ENCODE results near the gene DCHS1.

Gene DCHS1

GRCh38 chr11:6621711-6622211 lies 33.8 kb downstream of the DCHS1 start:
- no peak overlapping the region for H3K18ac ChIP-seq (ENCODE audit: low read length)
- no peak for DNase-seq

GRCh38 chr11:6620636-6621035 lies 35.0 kb downstream of the DCHS1 start:
- Histone ChIP-seq H3K14ac (ENCODE audit: low read length) (no peak overlapping the region), H2AFZ (ENCODE audit: insufficient read depth, low read length, poor library complexity) (no peak overlapping the region), H3K4me2 (ENCODE audit: low read length) (no peak overlapping the region), H3K9me3 (ENCODE audit: insufficient read depth, low read depth, low read length) (no peaks in the 10 kb centered on the region), H2BK5ac (ENCODE audit: low read depth, low read length, poor library complexity) (no peak overlapping the region), H3K18ac (ENCODE audit: low read length) (no peak overlapping the region), H3K79me1 (ENCODE audit: low read length) (peaks cover 5% of the 10 kb centered on the region), H3K4me1 (ENCODE audit: control insufficient read depth in 1 of 2, insufficient read depth in 2 of 2, low read length in 2 of 2) (peaks cover 7% of the 10 kb centered on the region in 2 experiments), H3K27me3 (ENCODE audit: insufficient read depth, low read length) (no peaks in the 10 kb centered on the region), H3K9ac (ENCODE audit: low read length) (no peak overlapping the region), H4K12ac (ENCODE audit: low read depth, low read length) (no peak overlapping the region), H2BK120ac (ENCODE audit: insufficient read depth, low read length, poor library complexity) (no peak overlapping the region), H3K27ac (ENCODE audit: low read depth, low read length) (no peak overlapping the region), H3K4me3 (ENCODE audit: low read depth, low read length) (no peak overlapping the region), H4K8ac (ENCODE audit: low read depth, low read length) (no peak overlapping the region), H2BK12ac (ENCODE audit: low read length) (no peak overlapping the region), H3K23ac (ENCODE audit: low read length) (no peak overlapping the region), H3K4ac (ENCODE audit: low read depth, low read length) (no peak overlapping the region), H4K91ac (ENCODE audit: low read depth, low read length) (no peak overlapping the region), H2AK5ac (ENCODE audit: low read length) (no peak overlapping the region), H3K36me3 (ENCODE audit: control insufficient read depth in 1 of 2, insufficient read depth in 2 of 2, low read length in 2 of 2) (peaks cover 0 to 6% of the 10 kb centered on the region in 2 experiments), H3K79me2 (ENCODE audit: control insufficient read depth, insufficient read depth, low read length, poor library complexity) (peaks cover 3% of the 10 kb centered on the region)
- DNase-seq, result no peak
- WGBS (ENCODE audit: extremely low coverage, insufficient coverage, insufficient read length), result no CpG with 5 or more reads among the region's 1 CpG

More at GRCh38 chr11:6621711-6622211, 33.8 kb downstream of the DCHS1 start:
- H2BK120ac ChIP-seq (ENCODE audit: insufficient read depth, low read length, poor library complexity), result no peak overlapping the region
- no peak overlapping the region for H2AFZ ChIP-seq (ENCODE audit: insufficient read depth, low read length, poor library complexity)
- H3K4ac ChIP-seq (ENCODE audit: low read depth, low read length), result no peak overlapping the region
- peaks cover 5% of the 10 kb centered on the region for H3K79me1 ChIP-seq (ENCODE audit: low read length)
- H2BK12ac ChIP-seq (ENCODE audit: low read length), result no peak overlapping the region
- no peak overlapping the region for H3K27ac ChIP-seq (ENCODE audit: low read depth, low read length)
- no peak overlapping the region for H4K8ac ChIP-seq (ENCODE audit: low read depth, low read length)
- H3K36me3 ChIP-seq (ENCODE audit: control insufficient read depth in 1 of 2, insufficient read depth in 2 of 2, low read length in 2 of 2), result no peaks in the 10 kb centered on the region
- H3K14ac ChIP-seq (ENCODE audit: low read length), result no peak overlapping the region
- H3K79me2 ChIP-seq (ENCODE audit: control insufficient read depth, insufficient read depth, low read length, poor library complexity), result peaks cover 3% of the 10 kb centered on the region
- no peak overlapping the region for H3K9ac ChIP-seq (ENCODE audit: low read length)
- no peak overlapping the region for H2AK5ac ChIP-seq (ENCODE audit: low read length)
- no peak overlapping the region for H2BK5ac ChIP-seq (ENCODE audit: low read depth, low read length, poor library complexity)
- no peaks in the 10 kb centered on the region for H3K27me3 ChIP-seq (ENCODE audit: insufficient read depth, low read length)
- no peak overlapping the region for H3K23ac ChIP-seq (ENCODE audit: low read length)
- H3K9me3 ChIP-seq (ENCODE audit: insufficient read depth, low read depth, low read length), result peaks cover under 1% of the 10 kb centered on the region
- no peak overlapping the region for H4K12ac ChIP-seq (ENCODE audit: low read depth, low read length)
- no CpG with 5 or more reads among the region's 16 CpGs for WGBS (ENCODE audit: extremely low coverage, insufficient coverage, insufficient read length)
- peaks cover 7% of the 10 kb centered on the region in 2 experiments for H3K4me1 ChIP-seq (ENCODE audit: control insufficient read depth in 1 of 2, insufficient read depth in 2 of 2, low read length in 2 of 2)
- no peak overlapping the region for H3K4me3 ChIP-seq (ENCODE audit: low read depth, low read length)
- no peak overlapping the region for H3K4me2 ChIP-seq (ENCODE audit: low read length)
- no peak overlapping the region for H4K91ac ChIP-seq (ENCODE audit: low read depth, low read length)

- Histone ChIP-seq H3K4me2 (ENCODE audit: low read length) (peak within 1 kb of the TSS; percentile 91), H3K23ac (ENCODE audit: low read length) (no peak within 1 kb of the TSS), H3K79me1 (ENCODE audit: low read length) (peaks cover 5% of the 10 kb centered on the region), H3K27me3 (ENCODE audit: insufficient read depth, low read length) (no peaks in the 10 kb centered on the region), H3K4me3 (ENCODE audit: low read depth, low read length) (peak within 1 kb of the TSS; percentile 79), H3K18ac (ENCODE audit: low read length) (peak within 1 kb of the TSS; percentile 4), H2BK12ac (ENCODE audit: low read length) (no peak within 1 kb of the TSS), H2AFZ (ENCODE audit: insufficient read depth, low read length, poor library complexity) (peak within 1 kb of the TSS; percentile 42), H3K27ac (ENCODE audit: low read depth, low read length) (no peak within 1 kb of the TSS), H3K79me2 (ENCODE audit: control insufficient read depth, insufficient read depth, low read length, poor library complexity) (peaks cover 3% of the 10 kb centered on the region), H3K14ac (ENCODE audit: low read length) (peak within 1 kb of the TSS; percentile 38), H4K12ac (ENCODE audit: low read depth, low read length) (peak within 1 kb of the TSS; percentile 56), H2BK5ac (ENCODE audit: low read depth, low read length, poor library complexity) (peak within 1 kb of the TSS; percentile 2), H3K9me3 (ENCODE audit: insufficient read depth, low read depth, low read length) (no peaks in the 10 kb centered on the region), H3K9ac (ENCODE audit: low read length) (peak within 1 kb of the TSS; percentile 90), H4K8ac (ENCODE audit: low read depth, low read length) (peak within 1 kb of the TSS; percentile 68), H3K4ac (ENCODE audit: low read depth, low read length) (peak within 1 kb of the TSS; percentile 37), H3K4me1 (ENCODE audit: control insufficient read depth in 1 of 2, insufficient read depth in 2 of 2, low read length in 2 of 2) (peaks cover 7% of the 10 kb centered on the region in 2 experiments), H2AK5ac (ENCODE audit: low read length) (peak within 1 kb of the TSS; percentile 6), H4K91ac (ENCODE audit: low read depth, low read length) (peak within 1 kb of the TSS; percentile 4), H3K36me3 (ENCODE audit: control insufficient read depth in 1 of 2, insufficient read depth in 2 of 2, low read length in 2 of 2) (peaks cover 0 to 20% of the 10 kb centered on the region in 2 experiments), H2BK120ac (ENCODE audit: insufficient read depth, low read length, poor library complexity) (peak within 1 kb of the TSS; percentile 0)
- peak; percentile 87 to 93 for DNase-seq
- no CpG with 5 or more reads among the region's 16 CpGs for WGBS (ENCODE audit: extremely low coverage, insufficient coverage, insufficient read length)
Observed at GRCh38 chr11:6619004-6619745, 36.4 kb downstream of the DCHS1 start, which contains the start of gene TPP1. TPP1 (minus strand) TSS chr11:6619422; CDS start chr11:6619400, 22 bp downstream.

GRCh38 chr11:6618117-6619003 lies 37.2 kb downstream of the DCHS1 start:
- Histone ChIP-seq H2AK5ac (ENCODE audit: low read length) (peak overlapping the region; percentile 6), H3K14ac (ENCODE audit: low read length) (peak overlapping the region; percentile 38), H3K79me2 (ENCODE audit: control insufficient read depth, insufficient read depth, low read length, poor library complexity) (peaks cover 3% of the 10 kb centered on the region), H3K18ac (ENCODE audit: low read length) (peak overlapping the region; percentile 4), H2BK120ac (ENCODE audit: insufficient read depth, low read length, poor library complexity) (no peak overlapping the region), H2BK12ac (ENCODE audit: low read length) (no peak overlapping the region), H3K36me3 (ENCODE audit: control insufficient read depth in 1 of 2, insufficient read depth in 2 of 2, low read length in 2 of 2) (peaks cover 0 to 20% of the 10 kb centered on the region in 2 experiments), H3K9me3 (ENCODE audit: insufficient read depth, low read depth, low read length) (no peaks in the 10 kb centered on the region), H2BK5ac (ENCODE audit: low read depth, low read length, poor library complexity) (no peak overlapping the region), H3K27me3 (ENCODE audit: insufficient read depth, low read length) (no peaks in the 10 kb centered on the region), H2AFZ (ENCODE audit: insufficient read depth, low read length, poor library complexity) (no peak overlapping the region), H3K27ac (ENCODE audit: low read depth, low read length) (no peak overlapping the region), H3K4me2 (ENCODE audit: low read length) (peak overlapping the region; percentile 91), H4K12ac (ENCODE audit: low read depth, low read length) (peak overlapping the region; percentile 48), H3K4me3 (ENCODE audit: low read depth, low read length) (peak overlapping the region; percentile 79), H3K4ac (ENCODE audit: low read depth, low read length) (peak overlapping the region; percentile 37), H4K8ac (ENCODE audit: low read depth, low read length) (peak overlapping the region; percentile 47), H3K9ac (ENCODE audit: low read length) (peak overlapping the region; percentile 90), H3K79me1 (ENCODE audit: low read length) (peaks cover 5% of the 10 kb centered on the region), H3K23ac (ENCODE audit: low read length) (no peak overlapping the region), H4K91ac (ENCODE audit: low read depth, low read length) (peak overlapping the region; percentile 4), H3K4me1 (ENCODE audit: control insufficient read depth in 1 of 2, insufficient read depth in 2 of 2, low read length in 2 of 2) (peaks cover 7% of the 10 kb centered on the region in 2 experiments)
- peak; percentile 14 to 25 for DNase-seq
- 100% methylated on average over 1 of the region's 15 CpGs for WGBS (ENCODE audit: extremely low coverage, insufficient coverage, insufficient read length)

Data from trophoblast cell (in vitro differentiated cells and primary cell).